GM12874 (cell line): ENCODE results near the gene ZNF248.

Experiments
- TF ChIP-seq, protein P1 (sequence below): IDR thresholded peaks from 2 replicates; pipeline ENCODE4 v1.5.1; 2011; ENCODE audit warnings: low read depth, mild to moderate bottlenecking, control low read depth, low read length, moderate library complexity; ENCODE audit not compliant: insufficient read depth

ZNF248 gene

GRCh38 chr10:37819797-37820196 is 37.6 kb downstream of the ZNF248 start:
- TF ChIP-seq, protein P1, sequence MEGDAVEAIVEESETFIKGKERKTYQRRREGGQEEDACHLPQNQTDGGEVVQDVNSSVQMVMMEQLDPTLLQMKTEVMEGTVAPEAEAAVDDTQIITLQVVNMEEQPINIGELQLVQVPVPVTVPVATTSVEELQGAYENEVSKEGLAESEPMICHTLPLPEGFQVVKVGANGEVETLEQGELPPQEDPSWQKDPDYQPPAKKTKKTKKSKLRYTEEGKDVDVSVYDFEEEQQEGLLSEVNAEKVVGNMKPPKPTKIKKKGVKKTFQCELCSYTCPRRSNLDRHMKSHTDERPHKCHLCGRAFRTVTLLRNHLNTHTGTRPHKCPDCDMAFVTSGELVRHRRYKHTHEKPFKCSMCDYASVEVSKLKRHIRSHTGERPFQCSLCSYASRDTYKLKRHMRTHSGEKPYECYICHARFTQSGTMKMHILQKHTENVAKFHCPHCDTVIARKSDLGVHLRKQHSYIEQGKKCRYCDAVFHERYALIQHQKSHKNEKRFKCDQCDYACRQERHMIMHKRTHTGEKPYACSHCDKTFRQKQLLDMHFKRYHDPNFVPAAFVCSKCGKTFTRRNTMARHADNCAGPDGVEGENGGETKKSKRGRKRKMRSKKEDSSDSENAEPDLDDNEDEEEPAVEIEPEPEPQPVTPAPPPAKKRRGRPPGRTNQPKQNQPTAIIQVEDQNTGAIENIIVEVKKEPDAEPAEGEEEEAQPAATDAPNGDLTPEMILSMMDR, result no peak

GRCh38 chr10:37816290-37816689 is 41.1 kb downstream of the ZNF248 start:
- TF ChIP-seq, protein P1, result no peak

DNA sequence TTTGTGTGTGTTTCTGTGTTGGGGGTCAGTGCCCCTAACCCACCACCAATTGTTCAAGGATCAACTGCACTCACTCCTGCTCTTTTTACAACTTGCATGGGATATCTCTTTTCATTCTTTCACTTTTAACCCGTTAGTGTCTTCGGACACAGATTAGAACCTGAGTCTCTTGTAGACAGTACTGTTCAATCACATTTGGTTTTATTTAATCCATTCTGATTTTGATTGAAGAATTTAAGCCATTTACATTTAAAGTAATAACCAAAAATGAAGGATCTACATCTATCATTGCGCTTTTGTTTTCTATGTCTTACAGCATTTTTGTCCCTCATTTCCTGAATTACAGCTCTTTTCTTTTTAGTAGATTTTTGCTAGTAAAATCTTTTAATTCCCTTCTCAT is 43.6 kb downstream of the ZNF248 start:
- TF ChIP-seq, protein P1, result no peak

DNA sequence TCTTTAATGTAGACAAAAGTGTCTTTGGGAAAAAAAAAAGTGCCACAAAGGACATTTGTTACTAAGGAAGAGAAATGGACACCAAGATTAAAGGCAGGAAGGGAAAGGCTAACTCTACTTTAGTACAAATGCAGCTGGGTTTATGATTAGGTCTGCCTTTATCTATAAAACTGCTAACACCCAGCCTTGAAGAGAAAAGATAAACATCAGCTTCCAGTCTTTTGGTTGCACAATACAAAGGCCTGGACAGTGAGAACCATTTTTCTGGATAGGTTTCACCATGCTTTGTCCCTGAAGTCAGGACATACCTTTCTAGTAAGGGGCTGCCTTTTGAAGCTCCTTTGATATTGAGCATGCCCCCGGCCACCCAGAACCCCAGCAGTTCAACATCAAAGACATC is 45.1 kb downstream of the ZNF248 start:
- TF ChIP-seq, protein P1, result no peak

DNA sequence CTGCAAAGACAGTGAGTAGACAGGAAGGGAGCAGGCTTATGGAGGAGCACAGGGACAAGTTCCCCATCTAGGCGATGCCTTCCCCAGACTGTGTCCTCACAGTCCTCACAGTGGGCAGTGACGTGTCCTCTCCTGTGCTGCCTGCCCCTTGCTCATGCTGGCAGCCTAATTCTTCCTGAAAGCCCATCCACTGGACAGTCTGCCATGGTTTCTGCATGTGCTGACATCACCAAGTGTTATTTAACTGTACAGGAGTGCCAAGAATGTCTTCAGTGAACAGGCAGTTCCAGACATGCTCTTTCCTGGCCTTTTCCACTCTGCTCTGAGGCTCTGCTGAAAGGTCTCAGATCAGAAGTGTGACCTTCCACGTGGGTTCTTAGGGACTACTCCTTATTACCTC is 54.1 kb downstream of the ZNF248 start:
- TF ChIP-seq, protein P1, result no peak

DNA sequence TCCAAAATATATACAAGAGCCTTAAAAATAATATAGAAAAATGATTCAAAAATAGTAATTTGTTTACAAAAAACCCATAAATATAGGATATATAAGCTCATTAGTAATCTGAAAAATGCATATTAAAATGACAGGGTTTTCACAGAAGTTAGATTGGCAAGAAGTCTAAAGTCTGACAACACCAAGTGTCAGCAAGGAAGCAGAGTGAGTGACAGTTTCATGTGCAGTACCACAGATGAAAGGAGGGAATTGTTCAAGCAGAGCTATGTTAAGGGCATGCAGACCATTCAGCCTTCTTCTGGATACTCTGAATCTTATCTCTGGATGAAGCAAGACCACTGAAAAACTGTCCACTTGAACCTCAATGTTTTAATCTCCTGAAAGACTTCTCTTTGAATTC is 55.9 kb downstream of the ZNF248 start:
- TF ChIP-seq, protein P1, result no peak

GRCh38 chr10:37794305-37794976 is 63.0 kb downstream of the ZNF248 start:
- TF ChIP-seq, protein P1, result no peak

GRCh38 chr10:37789590-37789989 is 67.8 kb downstream of the ZNF248 start:
- TF ChIP-seq, protein P1, result no peak
